Measurements from ENCODE around the gene ZNF358. TPM values are rescaled to one million over a fixed set of nuclear protein-coding genes. Genes with fewer than 3 reads are reported as not detected.

The ZNF358 gene
- total RNA-seq, 4 donors from 2014 or later: 30.4 to 42.8 (median 36.9) TPM

DNA sequence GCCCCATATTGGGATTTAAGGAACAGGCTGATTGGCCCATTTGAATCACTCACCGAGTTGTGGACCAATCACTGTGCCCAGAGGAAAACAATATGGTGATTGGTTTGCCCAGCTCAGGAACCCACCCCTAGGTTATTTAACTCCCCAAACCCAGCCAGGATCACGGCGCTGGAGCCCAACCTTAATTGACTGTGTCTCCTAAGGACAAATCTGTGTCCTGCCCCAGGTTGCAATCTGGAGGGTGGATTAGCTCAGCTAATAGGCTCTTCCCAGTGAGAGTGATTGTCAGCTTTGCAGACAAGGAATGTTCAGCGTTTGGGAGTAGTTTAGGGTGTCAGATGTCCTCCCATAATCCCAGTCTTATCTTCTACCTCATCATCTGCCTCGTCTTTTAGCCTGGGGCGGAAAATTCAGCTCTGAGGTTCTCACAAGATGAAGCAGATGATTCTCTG, 3.5 kb upstream of the ZNF358 start:
- TF ChIP-seq, protein P1, sequence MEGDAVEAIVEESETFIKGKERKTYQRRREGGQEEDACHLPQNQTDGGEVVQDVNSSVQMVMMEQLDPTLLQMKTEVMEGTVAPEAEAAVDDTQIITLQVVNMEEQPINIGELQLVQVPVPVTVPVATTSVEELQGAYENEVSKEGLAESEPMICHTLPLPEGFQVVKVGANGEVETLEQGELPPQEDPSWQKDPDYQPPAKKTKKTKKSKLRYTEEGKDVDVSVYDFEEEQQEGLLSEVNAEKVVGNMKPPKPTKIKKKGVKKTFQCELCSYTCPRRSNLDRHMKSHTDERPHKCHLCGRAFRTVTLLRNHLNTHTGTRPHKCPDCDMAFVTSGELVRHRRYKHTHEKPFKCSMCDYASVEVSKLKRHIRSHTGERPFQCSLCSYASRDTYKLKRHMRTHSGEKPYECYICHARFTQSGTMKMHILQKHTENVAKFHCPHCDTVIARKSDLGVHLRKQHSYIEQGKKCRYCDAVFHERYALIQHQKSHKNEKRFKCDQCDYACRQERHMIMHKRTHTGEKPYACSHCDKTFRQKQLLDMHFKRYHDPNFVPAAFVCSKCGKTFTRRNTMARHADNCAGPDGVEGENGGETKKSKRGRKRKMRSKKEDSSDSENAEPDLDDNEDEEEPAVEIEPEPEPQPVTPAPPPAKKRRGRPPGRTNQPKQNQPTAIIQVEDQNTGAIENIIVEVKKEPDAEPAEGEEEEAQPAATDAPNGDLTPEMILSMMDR (IDR thresholded peaks at IDR 0.05): no peak
- TF ChIP-seq POLR2A (IDR thresholded peaks at IDR 0.05): no peak
- intact Hi-C loops (cut with DNase I; ENCODE audit: low total_unique reads): no loop called here
- 33 to 35% methylated on average over 6 of the region's 6 CpGs for WGBS, 2 donors
- no peak overlapping the region for H3K4me3 ChIP-seq (ENCODE audit: low read depth, poor library complexity, severe bottlenecking)
- no peak for DNase-seq (ENCODE audit: low spot score in 2 of 2)

DNA sequence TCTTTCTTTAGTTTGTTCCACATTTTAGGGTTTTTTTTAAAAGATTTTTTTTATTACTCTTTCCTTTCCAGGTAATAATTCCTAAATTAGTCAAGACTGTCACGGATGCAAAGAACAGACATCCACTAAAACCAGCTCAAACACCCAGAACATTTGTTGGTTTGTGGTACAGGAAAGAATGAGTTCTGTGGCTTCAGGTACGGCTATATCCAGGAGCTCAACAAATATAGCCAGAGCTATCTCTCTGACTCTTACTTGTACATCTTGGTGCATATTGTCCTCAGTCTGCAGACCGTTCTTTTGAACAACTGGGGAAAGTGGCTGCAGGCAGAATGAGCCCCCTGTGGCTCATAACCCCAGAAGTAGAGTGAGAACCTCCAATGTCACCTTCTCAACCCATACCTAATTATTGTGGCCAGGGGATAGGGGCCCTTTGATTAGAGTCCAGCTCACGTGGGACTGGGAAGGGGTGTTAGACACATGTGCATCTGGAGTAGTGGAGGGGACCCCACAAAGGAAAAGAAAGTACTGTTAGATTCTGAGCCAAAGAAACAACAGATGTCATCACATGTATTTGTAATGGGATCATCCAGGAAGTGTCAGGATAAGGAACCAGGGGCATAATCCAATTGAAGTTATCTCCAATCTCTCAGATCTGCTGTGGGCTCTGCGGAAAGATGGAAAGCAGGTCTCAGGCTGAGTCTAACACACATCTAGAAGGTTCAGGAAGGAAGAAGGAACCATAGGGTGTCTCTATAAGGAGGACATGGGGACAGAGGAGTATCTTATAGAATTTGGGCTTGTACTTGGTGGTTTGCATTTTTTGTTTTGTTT, 1.9 kb upstream of the ZNF358 start:
- no peak for DNase-seq (ENCODE audit: low spot score in 2 of 2)
- no peak for TF ChIP-seq POLR2A (IDR thresholded peaks at IDR 0.05)
- TF ChIP-seq, protein P1 (IDR thresholded peaks at IDR 0.05): no peak
- intact Hi-C loops (cut with DNase I; ENCODE audit: low total_unique reads): no loop called here
- 80 to 81% methylated on average over 5 of the region's 5 CpGs for WGBS, 2 donors
- no peak overlapping the region for H3K4me3 ChIP-seq (ENCODE audit: low read depth, poor library complexity, severe bottlenecking)

DNA sequence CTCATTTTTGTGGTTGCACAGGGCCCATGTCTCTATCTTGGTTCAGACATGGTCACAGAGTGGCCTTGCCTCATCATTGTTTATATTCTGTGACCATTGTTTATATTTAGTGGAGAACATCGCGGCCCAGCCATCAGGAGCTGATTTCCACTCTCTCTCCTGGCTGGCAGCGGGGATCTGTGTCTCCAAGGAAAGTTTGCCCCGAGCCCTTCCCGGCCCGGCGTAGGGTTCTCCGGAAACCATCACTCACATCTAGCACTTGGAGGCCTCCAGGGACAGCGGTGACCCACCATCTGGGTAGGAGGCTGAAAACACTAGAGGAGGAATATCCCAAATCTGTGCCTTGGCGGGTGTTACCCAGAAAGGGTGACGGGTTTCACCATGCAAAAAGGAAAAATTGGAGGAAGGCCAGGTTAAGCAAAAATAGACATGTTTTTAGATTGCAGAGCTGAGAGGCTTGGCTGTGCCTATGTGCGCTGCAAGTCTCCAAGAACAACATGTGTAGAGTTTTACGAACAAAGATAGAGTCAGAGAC, 726 bp upstream of the ZNF358 start:
- intact Hi-C loops (cut with DNase I; ENCODE audit: low total_unique reads): no loop called here
- 31 to 32% methylated on average over 13 of the region's 13 CpGs for WGBS, 2 donors
- no peak overlapping the region for H3K4me3 ChIP-seq (ENCODE audit: low read depth, poor library complexity, severe bottlenecking)
- DNase-seq (ENCODE audit: low spot score in 2 of 2): no peak
- no peak for TF ChIP-seq POLR2A (IDR thresholded peaks at IDR 0.05)
- TF ChIP-seq, protein P1 (IDR thresholded peaks at IDR 0.05): no peak

DNA sequence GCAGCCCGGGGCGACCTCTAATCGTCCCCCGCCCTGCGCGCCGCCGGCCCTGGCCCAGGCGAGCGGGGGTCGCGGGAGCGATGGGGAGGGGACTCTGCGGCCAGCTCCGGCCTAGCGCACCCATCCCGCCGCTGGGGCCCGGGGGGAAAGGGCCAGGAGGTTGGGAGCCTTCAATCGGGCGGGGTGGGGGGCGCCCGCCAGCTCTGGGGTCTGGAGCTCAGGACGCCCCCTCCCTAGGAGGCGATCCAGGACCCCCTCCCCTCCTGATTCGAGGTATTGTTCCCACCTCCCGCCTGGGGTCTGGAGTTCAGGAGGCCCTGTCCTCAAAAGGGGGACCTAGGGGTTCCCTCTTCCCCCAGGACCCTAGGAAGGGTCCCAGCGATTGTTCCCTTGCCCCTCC, 430 bp downstream of the ZNF358 start:
- H3K4me3 ChIP-seq (ENCODE audit: low read depth, poor library complexity, severe bottlenecking): peak overlapping the region; percentile 38
- WGBS, 2 donors: 4 to 8% methylated on average over 3 to 9 of the region's 28 CpGs
- intact Hi-C loops (cut with DNase I; ENCODE audit: low total_unique reads): no loop called here
- DNase-seq (ENCODE audit: low spot score in 2 of 2): no peak
- TF ChIP-seq, protein P1 (IDR thresholded peaks at IDR 0.05): no peak
- TF ChIP-seq POLR2A (IDR thresholded peaks at IDR 0.05): no peak

- intact Hi-C loops (cut with DNase I; ENCODE audit: low total_unique reads): no loop called here
- WGBS, 2 donors: 30 to 32% methylated on average over 4 of the region's 4 CpGs
- no peak overlapping the region for H3K4me3 ChIP-seq (ENCODE audit: low read depth, poor library complexity, severe bottlenecking)
- no peak for DNase-seq (ENCODE audit: low spot score in 2 of 2)
- no peak for TF ChIP-seq POLR2A (IDR thresholded peaks at IDR 0.05)
- TF ChIP-seq, protein P1 (IDR thresholded peaks at IDR 0.05): no peak
Measured at GRCh38 chr19:7516878-7517277, 975 bp downstream of the ZNF358 start.

Measured in lower leg skin (tissue), 4 donors.